Liver (tissue), 9 donors: ENCODE measurements around the gene PPP2R2D. TPM values are rescaled to one million over a fixed set of nuclear protein-coding genes. Genes with fewer than 3 reads are reported as not detected.

Experiments used
- DNase-seq: peaks from one replicate; pipeline ENCODE4 v3.0.0-alpha.2; 2017; ENCODE audit warnings: low spot score
- H3K27ac ChIP-seq, 2 donors: one replicate each; pipeline ENCODE4 v1.7.0; 2013; ENCODE audit warnings: inconsistent platforms in 2 of 2, low read length in 2 of 2, control low read depth in 1 of 2, low read depth in 1 of 2, mild to moderate bottlenecking in 1 of 2
- H3K27me3 ChIP-seq, 4 donors: one replicate each; pipeline versions ENCODE4 v1.6.1 to v1.7.0; 2013; ENCODE audit warnings: low read length in 3 of 4, inconsistent platforms in 1 of 4, mild to moderate bottlenecking in 1 of 4, moderate library complexity in 1 of 4; ENCODE audit not compliant: control insufficient read depth in 4 of 4, insufficient read depth in 4 of 4
- H3K36me3 ChIP-seq, 4 donors: one replicate each; pipeline versions ENCODE4 v1.6.1 to v1.7.0; 2013; ENCODE audit warnings: low read length in 3 of 4, mild to moderate bottlenecking in 3 of 4, low read depth in 1 of 4, moderate library complexity in 1 of 4; ENCODE audit not compliant: control insufficient read depth in 4 of 4, insufficient read depth in 3 of 4
- H3K4me1 ChIP-seq, 4 donors: one replicate each; pipeline versions ENCODE4 v1.6.1 to v1.7.0; 2013; ENCODE audit warnings: low read length in 3 of 4, mild to moderate bottlenecking in 3 of 4, moderate library complexity in 1 of 4; ENCODE audit not compliant: control insufficient read depth in 4 of 4, insufficient read depth in 4 of 4
- H3K4me3 ChIP-seq, 3 donors: one replicate each; pipeline versions ENCODE4 v1.6.1 to v1.7.0; 2013; ENCODE audit warnings: low read length in 3 of 3, control low read depth in 1 of 3, low read depth in 1 of 3, mild to moderate bottlenecking in 1 of 3
- H3K9ac ChIP-seq, 2 donors: one replicate each; pipeline ENCODE4 v1.7.0; 2013; ENCODE audit warnings: low read length in 2 of 2, mild to moderate bottlenecking in 2 of 2, moderate library complexity in 2 of 2, control low read depth in 1 of 2, low read depth in 1 of 2
- H3K9me3 ChIP-seq, 4 donors: one replicate each; pipeline versions ENCODE4 v1.6.1 to v1.7.0; 2013; ENCODE audit warnings: low read length in 3 of 4; ENCODE audit not compliant: control insufficient read depth in 4 of 4
- ATF3 ChIP-seq: IDR thresholded peaks from 2 replicates; pipeline ENCODE4 v1.6.1; 2016; ENCODE audit warnings: antibody characterized with exemption
- CTCF ChIP-seq: fragments of 150-350 bp; IDR thresholded peaks from 2 replicates; pipeline ENCODE4 v1.5.1; 2017; ENCODE audit warnings: improper control_type of control experiment, low read depth, low read length; ENCODE audit not compliant: missing input control
- EGR1 ChIP-seq, 2 donors: IDR thresholded peaks; 2 replicates each; pipeline ENCODE4 v1.6.1; 2016 to 2018; ENCODE audit warnings: antibody characterized with exemption in 2 of 2, low read depth in 2 of 2
- FOXA1 ChIP-seq: IDR thresholded peaks from 2 replicates; pipeline ENCODE4 v1.6.1; 2016; ENCODE audit warnings: antibody characterized with exemption
- FOXA2 ChIP-seq: IDR thresholded peaks from 2 replicates; pipeline ENCODE4 v1.6.1; 2016; ENCODE audit warnings: antibody characterized with exemption
- GABPA ChIP-seq, 2 donors: IDR thresholded peaks in 1 of 2; conservative IDR thresholded peaks in 1 of 2; 2 replicates each; pipeline ENCODE4 v1.6.1; 2016; ENCODE audit warnings: antibody characterized with exemption in 2 of 2, mild to moderate bottlenecking in 1 of 2, moderate library complexity in 1 of 2
- HNF4A ChIP-seq, 2 donors: conservative IDR thresholded peaks; 2 replicates each; pipeline ENCODE4 v1.6.1; 2016; ENCODE audit warnings: antibody characterized with exemption in 2 of 2, mild to moderate bottlenecking in 2 of 2
- HNF4G ChIP-seq: IDR thresholded peaks from 2 replicates; pipeline ENCODE4 v1.6.1; 2016; ENCODE audit warnings: antibody characterized with exemption
- JUND ChIP-seq, 2 donors: IDR thresholded peaks; 2 replicates each; pipeline ENCODE4 v1.6.1; 2016; ENCODE audit warnings: antibody characterized with exemption in 2 of 2
- MAX ChIP-seq: IDR thresholded peaks from 2 replicates; pipeline ENCODE4 v1.6.1; 2016; ENCODE audit warnings: antibody characterized with exemption
- NR2F2 ChIP-seq: IDR thresholded peaks from 2 replicates; pipeline ENCODE4 v1.6.1; 2016; ENCODE audit warnings: antibody characterized with exemption
- RAD21 ChIP-seq, 2 donors: IDR thresholded peaks; 2 replicates each; pipeline ENCODE4 v1.6.1; 2016; ENCODE audit warnings: antibody characterized with exemption in 2 of 2, mild to moderate bottlenecking in 2 of 2
- RXRA ChIP-seq, 2 donors: IDR thresholded peaks; 2 replicates each; pipeline ENCODE4 v1.6.1; 2017 to 2018; ENCODE audit warnings: antibody characterized with exemption in 2 of 2, mild to moderate bottlenecking in 1 of 2
- SP1 ChIP-seq: IDR thresholded peaks from 2 replicates; pipeline ENCODE4 v1.6.1; 2018; ENCODE audit warnings: antibody characterized with exemption, mild to moderate bottlenecking
- TAF1 ChIP-seq: conservative IDR thresholded peaks from 2 replicates; pipeline ENCODE4 v1.6.1; 2016; ENCODE audit warnings: antibody characterized with exemption, mild to moderate bottlenecking
- YY1 ChIP-seq: IDR thresholded peaks from 2 replicates; pipeline ENCODE4 v1.6.1; 2016; ENCODE audit warnings: antibody characterized with exemption, mild to moderate bottlenecking
- ZBTB33 ChIP-seq: IDR thresholded peaks from 2 replicates; pipeline ENCODE4 v1.6.1; 2016; ENCODE audit warnings: antibody characterized with exemption
- WGBS: extraction: QIAGEN DNeasy Blood & Tissue Kit; methylation state at CpG from one replicate; pipeline ENCODE4 v1.1.7; 2013; 5-methylcytosine and 5-hydroxymethylcytosine counted together
- polyA plus RNA-seq, 2 donors: library from polyadenylated mRNA; stranded (reverse) in 1 of 2; unstranded in 1 of 2; fragments of 200-250 nt in 1 of 2; fragments of >200 nt in 1 of 2; fragmentation: Nextera tagmentation in 1 of 2; extraction: Ambion mirVana in 1 of 2; gene quantifications; one replicate each; pipeline versions ENCODE4 v1.2.1 to v1.2.3, GENCODE V29; 2013 to 2015
- total RNA-seq, 2 donors: library from RNA; depleted of rRNA; stranded (reverse); fragments of >200 nt; gene quantifications; one replicate each; pipeline ENCODE4 v1.2.3, GENCODE V29; 2014
- donor health status: healthy.
- donor health status: healthy.
- donor health status: healthy.
- donor health status: healthy.
- donor health status: healthy.

Gene PPP2R2D
- total and polyA plus RNA-seq, 4 donors = 5.9 to 20.5 (median 14.3) TPM

- TF ChIP-seq ATF3 (no peak), JUND (IDR thresholded peaks at IDR 0.05) (no peak)
These were observed 81.5 kb downstream of the PPP2R2D start (continued) for GRCh38 chr10:131982185-131982756.

GRCh38 chr10:131982796-131983195, 82.0 kb downstream of the PPP2R2D start:
- 73% methylated on average over 21 of the region's 21 CpGs for WGBS
- H3K36me3 ChIP-seq = no peaks in the 10 kb centered on the region
- H3K9me3 ChIP-seq = no peaks in the 10 kb centered on the region
- no peaks in the 10 kb centered on the region for H3K27me3 ChIP-seq
- H3K4me1 ChIP-seq = peaks cover 4 to 31% (median 19%) of the 10 kb centered on the region in 4 donors
- no peak for DNase-seq
- TF ChIP-seq SP1 (no peak), HNF4A (conservative IDR thresholded peaks at IDR 0.05) (no peak), ATF3 (no peak), YY1 (no peak), GABPA (IDR thresholded peaks at IDR 0.05 in 1 of 2, conservative IDR thresholded peaks at IDR 0.05 in 1 of 2) (no peak), HNF4G (no peak), CTCF (no peak), FOXA1 (no peak), ZBTB33 (no peak), TAF1 (no peak), RAD21 (IDR thresholded peaks at IDR 0.05) (no peak), RXRA (IDR thresholded peaks at IDR 0.05) (no peak), JUND (IDR thresholded peaks at IDR 0.05) (no peak), NR2F2 (no peak), EGR1 (IDR thresholded peaks at IDR 0.05; ENCODE audit: low read depth in 2 of 2) (no peak), FOXA2 (no peak)
- H3K27ac ChIP-seq = no peak overlapping the region
- no peak overlapping the region for H3K9ac ChIP-seq
- H3K4me3 ChIP-seq = peak overlapping the region in 1 of 3 donors; percentile 92

- no peaks in the 10 kb centered on the region for H3K27me3 ChIP-seq
- no peaks in the 10 kb centered on the region for H3K36me3 ChIP-seq
- no peak for DNase-seq
- no peak overlapping the region for H3K27ac ChIP-seq
- H3K9me3 ChIP-seq = no peaks in the 10 kb centered on the region
- no peak overlapping the region for H3K4me3 ChIP-seq
- no peak overlapping the region for H3K9ac ChIP-seq
- peaks cover 2 to 21% (median 11%) of the 10 kb centered on the region in 4 donors for H3K4me1 ChIP-seq
- WGBS = 76% methylated on average over 6 of the region's 6 CpGs
- no peak for TF ChIP-seq HNF4A (conservative IDR thresholded peaks at IDR 0.05)
- TF ChIP-seq ATF3 = no peak
- no peak for TF ChIP-seq MAX
- no peak for TF ChIP-seq FOXA1
- no peak for TF ChIP-seq JUND (IDR thresholded peaks at IDR 0.05)
- no peak for TF ChIP-seq RAD21 (IDR thresholded peaks at IDR 0.05)
- TF ChIP-seq CTCF = no peak
- no peak for TF ChIP-seq ZBTB33
- no peak for TF ChIP-seq HNF4G
- no peak for TF ChIP-seq SP1
- TF ChIP-seq NR2F2 = no peak
- no peak for TF ChIP-seq GABPA (IDR thresholded peaks at IDR 0.05 in 1 of 2, conservative IDR thresholded peaks at IDR 0.05 in 1 of 2)
- TF ChIP-seq YY1 = no peak
- no peak for TF ChIP-seq RXRA (IDR thresholded peaks at IDR 0.05)
- no peak for TF ChIP-seq TAF1
These were observed 83.0 kb downstream of the PPP2R2D start for GRCh38 chr10:131983780-131984179.
